ENCODE data around the gene E2F7. TPM values are rescaled to one million over a fixed set of nuclear protein-coding genes. Genes with fewer than 3 reads are reported as not detected.

The E2F7 gene
- total RNA-seq, 1 experiment from 2014 or later, result 19.5 TPM

DNA sequence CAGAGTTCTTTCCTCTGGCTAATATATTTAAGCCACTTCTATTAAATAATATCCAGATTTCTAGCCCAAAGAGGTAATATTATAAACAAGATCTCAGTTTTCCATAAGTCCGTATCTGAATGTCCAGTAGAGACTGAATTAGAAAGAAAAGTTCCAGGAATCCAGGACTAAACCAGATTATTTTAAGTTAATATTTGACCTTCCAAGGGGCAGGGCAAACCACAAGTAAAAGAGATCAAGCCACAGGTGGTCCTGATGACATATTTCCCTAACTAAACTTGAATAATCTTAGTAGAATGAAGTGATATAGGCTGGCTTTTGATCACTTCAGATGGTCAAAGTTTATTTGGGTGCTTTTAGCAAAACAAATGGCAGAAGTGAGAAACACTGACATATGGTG, 43.3 kb upstream of the E2F7 start:
- DNase-seq (ENCODE audit: low read depth, low spot score) (no peak), ATAC-seq (no peak)
- Histone ChIP-seq H4K20me1 (ENCODE audit: insufficient read depth) (no peaks in the 10 kb centered on the region), H3K27me3 (ENCODE audit: insufficient read depth, low read length) (no peaks in the 10 kb centered on the region), H3K4me3 (replicated peaks in 1 of 2; ENCODE audit: low read depth in 1 of 2, low read length in 2 of 2) (no peak overlapping the region), H3K9me2 (ENCODE audit: insufficient read depth) (no peaks in the 10 kb centered on the region), H3K4me2 (ENCODE audit: low read length) (no peak overlapping the region), H3K27ac (ENCODE audit: low read depth, low read length) (no peak overlapping the region), H3K36me3 (ENCODE audit: control insufficient read depth in 1 of 2, insufficient read depth in 2 of 2, low read length in 2 of 2) (no peaks in the 10 kb centered on the region), H3K79me2 (ENCODE audit: insufficient read depth, low read length) (no peaks in the 10 kb centered on the region), H3K9me3 (ENCODE audit: control insufficient read depth in 1 of 2, insufficient read depth in 1 of 2, low read depth in 1 of 2, low read length in 2 of 2) (peaks cover 0 to 9% of the 10 kb centered on the region in 2 experiments; a peak in 1 of 4 replicates), H2AFZ (ENCODE audit: low read depth, low read length, poor library complexity, severe bottlenecking) (peak overlapping the region; percentile 33), H3K4me1 (ENCODE audit: control insufficient read depth in 1 of 2, insufficient read depth in 2 of 2, low read length in 2 of 2) (peaks cover 0 to 14% of the 10 kb centered on the region in 2 experiments; a peak in 2 of 4 replicates), H3K9ac (ENCODE audit: low read length) (no peak overlapping the region)
- RAD21 ChIA-PET (ENCODE audit: low non-redundant PET in 1 of 2, low total read pairs in 2 of 2, uncharacterized antibody in 2 of 2, unreplicated experiment in 2 of 2), result no interaction called here
- CTCF ChIA-PET, result no interaction called here
- intact Hi-C loops (cut with micrococcal nuclease), result no loop called here
- POLR2A ChIA-PET, result no interaction called here
- TF ChIP-seq EZH2 (IDR thresholded peaks at IDR 0.05) (no peak), SP1 (IDR thresholded peaks at IDR 0.05; ENCODE audit: low read depth) (no peak), CBX3 (IDR thresholded peaks at IDR 0.05; ENCODE audit: low read depth) (no peak), RAD21 (IDR thresholded peaks at IDR 0.05; ENCODE audit: low read depth) (no peak), FOSL1 (IDR thresholded peaks at IDR 0.05; ENCODE audit: low read depth) (no peak), ZNF274 (IDR thresholded peaks at IDR 0.05; ENCODE audit: low read depth, low read length) (no peak), TCF7L2 (IDR thresholded peaks at IDR 0.05; ENCODE audit: borderline replicate concordance, extremely low read depth, insufficient read depth, insufficient read length) (no peak), SRF (IDR thresholded peaks at IDR 0.05; ENCODE audit: low read depth) (no peak)
- TF ChIP-seq, protein P1, sequence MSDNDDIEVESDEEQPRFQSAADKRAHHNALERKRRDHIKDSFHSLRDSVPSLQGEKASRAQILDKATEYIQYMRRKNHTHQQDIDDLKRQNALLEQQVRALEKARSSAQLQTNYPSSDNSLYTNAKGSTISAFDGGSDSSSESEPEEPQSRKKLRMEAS (IDR thresholded peaks at IDR 0.05), result no peak
- TF ChIP-seq, protein P2, sequence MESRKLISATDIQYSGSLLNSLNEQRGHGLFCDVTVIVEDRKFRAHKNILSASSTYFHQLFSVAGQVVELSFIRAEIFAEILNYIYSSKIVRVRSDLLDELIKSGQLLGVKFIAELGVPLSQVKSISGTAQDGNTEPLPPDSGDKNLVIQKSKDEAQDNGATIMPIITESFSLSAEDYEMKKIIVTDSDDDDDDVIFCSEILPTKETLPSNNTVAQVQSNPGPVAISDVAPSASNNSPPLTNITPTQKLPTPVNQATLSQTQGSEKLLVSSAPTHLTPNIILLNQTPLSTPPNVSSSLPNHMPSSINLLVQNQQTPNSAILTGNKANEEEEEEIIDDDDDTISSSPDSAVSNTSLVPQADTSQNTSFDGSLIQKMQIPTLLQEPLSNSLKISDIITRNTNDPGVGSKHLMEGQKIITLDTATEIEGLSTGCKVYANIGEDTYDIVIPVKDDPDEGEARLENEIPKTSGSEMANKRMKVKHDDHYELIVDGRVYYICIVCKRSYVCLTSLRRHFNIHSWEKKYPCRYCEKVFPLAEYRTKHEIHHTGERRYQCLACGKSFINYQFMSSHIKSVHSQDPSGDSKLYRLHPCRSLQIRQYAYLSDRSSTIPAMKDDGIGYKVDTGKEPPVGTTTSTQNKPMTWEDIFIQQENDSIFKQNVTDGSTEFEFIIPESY (IDR thresholded peaks at IDR 0.05; ENCODE audit: extremely low read depth, insufficient replicate concordance, low read length), result no peak
- TF ChIP-seq, protein P3, sequence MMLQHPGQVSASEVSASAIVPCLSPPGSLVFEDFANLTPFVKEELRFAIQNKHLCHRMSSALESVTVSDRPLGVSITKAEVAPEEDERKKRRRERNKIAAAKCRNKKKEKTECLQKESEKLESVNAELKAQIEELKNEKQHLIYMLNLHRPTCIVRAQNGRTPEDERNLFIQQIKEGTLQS (IDR thresholded peaks at IDR 0.05), result no peak
- TF ChIP-seq, protein P4, sequence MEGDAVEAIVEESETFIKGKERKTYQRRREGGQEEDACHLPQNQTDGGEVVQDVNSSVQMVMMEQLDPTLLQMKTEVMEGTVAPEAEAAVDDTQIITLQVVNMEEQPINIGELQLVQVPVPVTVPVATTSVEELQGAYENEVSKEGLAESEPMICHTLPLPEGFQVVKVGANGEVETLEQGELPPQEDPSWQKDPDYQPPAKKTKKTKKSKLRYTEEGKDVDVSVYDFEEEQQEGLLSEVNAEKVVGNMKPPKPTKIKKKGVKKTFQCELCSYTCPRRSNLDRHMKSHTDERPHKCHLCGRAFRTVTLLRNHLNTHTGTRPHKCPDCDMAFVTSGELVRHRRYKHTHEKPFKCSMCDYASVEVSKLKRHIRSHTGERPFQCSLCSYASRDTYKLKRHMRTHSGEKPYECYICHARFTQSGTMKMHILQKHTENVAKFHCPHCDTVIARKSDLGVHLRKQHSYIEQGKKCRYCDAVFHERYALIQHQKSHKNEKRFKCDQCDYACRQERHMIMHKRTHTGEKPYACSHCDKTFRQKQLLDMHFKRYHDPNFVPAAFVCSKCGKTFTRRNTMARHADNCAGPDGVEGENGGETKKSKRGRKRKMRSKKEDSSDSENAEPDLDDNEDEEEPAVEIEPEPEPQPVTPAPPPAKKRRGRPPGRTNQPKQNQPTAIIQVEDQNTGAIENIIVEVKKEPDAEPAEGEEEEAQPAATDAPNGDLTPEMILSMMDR (IDR thresholded peaks at IDR 0.05 in 2 of 3, conservative IDR thresholded peaks at IDR 0.05 in 1 of 3; ENCODE audit: borderline replicate concordance in 1 of 3, insufficient read depth in 1 of 3, low read depth in 2 of 3, low read length in 2 of 3), result no peak
- BruUV-seq (replicated peaks), result no TSS peak
